K562 (cell line): Measurements from ENCODE around the gene VWA5B1. TPM values are rescaled to one million over a fixed set of nuclear protein-coding genes. Genes with fewer than 3 reads are reported as not detected.
A peak's percentile ranks its signal among the peaks of the same experiment; 100 is the strongest.

ENCODE experiments used
- ATAC-seq: fragments of 200-7000 bp; cut with Tn5 transposase; 3 replicates; pipeline ENCODE4 v1.9.1; 2020; ENCODE audit warnings: moderate library complexity
- BruUV-seq: library from RNA; stranded (reverse); fragments of 400-500 nt; replicated peaks from 2 replicates; lab custom pipeline; 2021; lab: Mats Ljungman, UMichigan
- CTCF ChIA-PET: fragments of 300-600 bp; formaldehyde crosslinking; extraction: SDS; loops from one replicate; lab custom pipeline; 2021; ENCODE audit warnings: low intra/inter-chr PET ratio; lab: Yijun Ruan, JAX
- POLR2A ChIA-PET: fragments of 300-600, 350-650 bp; sonication (Branson Sonifier 250); formaldehyde crosslinking; extraction: SDS; loops from one replicate; lab custom pipeline; 2021; ENCODE audit warnings: antibody characterized with exemption, inconsistent platforms; lab: Yijun Ruan, JAX
- DNase-seq, 4 experiments: peaks; one replicate each; pipeline versions ENCODE4 v3.0.0 to v3.0.0-alpha.2; 2011 to 2018; ENCODE audit warnings: low spot score in 3 of 4, mixed read lengths in 3 of 4; ENCODE audit errors: extremely low read depth in 1 of 4
- FAIRE-seq: peaks from 2 replicates; lab custom pipeline; 2011; peaks lifted over from hg19 to GRCh38; lab: Jason Lieb, UNC
- H2AFZ ChIP-seq: 2 replicates; pipeline ENCODE4 v1.6.0; 2011; ENCODE audit warnings: low read depth, low read length, control low read depth, inconsistent platforms
- H3K27ac ChIP-seq: fragments of 200-600 bp; 3 replicates; pipeline ENCODE4 v1.8.0; 2011; ENCODE audit warnings: low read depth, mild to moderate bottlenecking, control low read depth, inconsistent platforms, low read length, moderate library complexity, mixed read lengths; ENCODE audit errors: extremely low read depth
- H3K27me3 ChIP-seq, 2 experiments: fragments of 300-600 bp in 1 of 2; 2 replicates in 1 of 2; 3 replicates in 1 of 2; pipeline versions ENCODE4 v1.6.0 to v1.8.0; 2011; ENCODE audit warnings: inconsistent platforms in 2 of 2, low read length in 2 of 2, mild to moderate bottlenecking in 1 of 2, mixed read lengths in 1 of 2, moderate library complexity in 1 of 2; ENCODE audit not compliant: control insufficient read depth in 2 of 2, insufficient read depth in 2 of 2
- H3K36me3 ChIP-seq: fragments of 300-600 bp; 3 replicates; pipeline ENCODE4 v1.8.0; 2011; ENCODE audit warnings: mild to moderate bottlenecking, low read length, inconsistent platforms; ENCODE audit not compliant: control insufficient read depth, insufficient read depth
- H3K4me1 ChIP-seq, 2 experiments: fragments of 200-600 bp in 1 of 2; replicated peaks in 1 of 2; 2 replicates in 1 of 2; 3 replicates in 1 of 2; pipeline versions ENCODE4 v1.5.1 to v1.8.0; 2011; ENCODE audit warnings: inconsistent platforms in 2 of 2, low read length in 2 of 2, mild to moderate bottlenecking in 1 of 2, mixed read lengths in 1 of 2, moderate library complexity in 1 of 2; ENCODE audit not compliant: control insufficient read depth in 2 of 2, insufficient read depth in 2 of 2
- H3K4me2 ChIP-seq: 2 replicates; pipeline ENCODE4 v1.6.1; 2011; ENCODE audit warnings: low read length, control low read depth, inconsistent platforms, mixed read lengths; ENCODE audit not compliant: insufficient read depth
- H3K4me3 ChIP-seq: fragments of 200-600 bp; sonication (generic), shearing (Covaris generic); 2 replicates; pipeline ENCODE4 v1.5.1; 2016; ENCODE audit warnings: control low read depth, inconsistent platforms
- H3K79me2 ChIP-seq: fragments of 200-600 bp; 3 replicates; pipeline ENCODE4 v1.8.0; 2011; ENCODE audit warnings: low read length, inconsistent platforms; ENCODE audit not compliant: control insufficient read depth, insufficient read depth
- H3K9ac ChIP-seq, 2 experiments: 2 replicates each; pipeline versions ENCODE4 v1.6.0 to v1.6.1; 2011; ENCODE audit warnings: low read depth in 2 of 2, low read length in 2 of 2, control low read depth in 1 of 2, inconsistent platforms in 1 of 2, mild to moderate bottlenecking in 1 of 2, mixed read lengths in 1 of 2; ENCODE audit not compliant: insufficient read depth in 1 of 2
- H3K9me1 ChIP-seq: one replicate; pipeline ENCODE4 v1.6.0; 2011; ENCODE audit warnings: inconsistent platforms, mild to moderate bottlenecking, low read length, moderate library complexity; ENCODE audit not compliant: control insufficient read depth, insufficient read depth
- H3K9me3 ChIP-seq: replicated peaks from 2 replicates; pipeline ENCODE4 v1.5.1; 2011; ENCODE audit warnings: low read depth, low read length, inconsistent platforms; ENCODE audit not compliant: control insufficient read depth, insufficient read depth
- H4K20me1 ChIP-seq: replicated peaks from 2 replicates; pipeline ENCODE4 v1.6.1; 2011; ENCODE audit warnings: low read length, inconsistent platforms, mixed read lengths; ENCODE audit not compliant: control insufficient read depth, insufficient read depth
- ADNP ChIP-seq: fragments of 200-800 bp; sonication (Bioruptor generic); IDR thresholded peaks from 2 replicates; pipeline ENCODE4 v1.6.1; 2016; ENCODE audit warnings: missing genetic modification characterization, missing compliant biosample characterization
- AFF1 ChIP-seq, 2 experiments: fragments of 450-650 bp; IDR thresholded peaks; 2 replicates each; pipeline ENCODE4 v1.6.1; 2018; ENCODE audit warnings: mild to moderate bottlenecking in 2 of 2, low read depth in 1 of 2; ENCODE audit not compliant: partially characterized antibody in 2 of 2
- C11orf30 ChIP-seq: fragments of 450-650 bp; IDR thresholded peaks from 2 replicates; pipeline ENCODE4 v1.6.1; 2016; ENCODE audit warnings: low read depth, mild to moderate bottlenecking
- CBX8 ChIP-seq: fragments of 200-600 bp; sonication (generic); IDR thresholded peaks from 2 replicates; pipeline ENCODE4 v1.6.1; 2012; ENCODE audit warnings: borderline replicate concordance, mixed run types, low read depth, mild to moderate bottlenecking, moderate library complexity, mixed read lengths, low read length, control low read depth, inconsistent platforms; ENCODE audit not compliant: poor library complexity, severe bottlenecking; ENCODE audit errors: extremely low read depth
- ETV6 ChIP-seq, 3 experiments: fragments of 150-350 bp in 1 of 3; sonication (generic) in 1 of 3; formaldehyde crosslinking in 1 of 3; IDR thresholded peaks; 2 replicates each; pipeline versions ENCODE4 v1.6.1 to v1.8.0; 2014 to 2022; ENCODE audit warnings: borderline replicate concordance in 2 of 3, low read depth in 2 of 3, antibody characterized with exemption in 1 of 3, low read length in 1 of 3, mild to moderate bottlenecking in 1 of 3, missing genetic modification reagents in 1 of 3
- JUND ChIP-seq, 2 experiments: IDR thresholded peaks; 2 replicates in 1 of 2; 3 replicates in 1 of 2; pipeline ENCODE4 v1.6.1; 2011; ENCODE audit warnings: borderline replicate concordance in 2 of 2, low read depth in 2 of 2, low read length in 2 of 2, improper control_type of control experiment in 1 of 2, missing biosample characterization in 1 of 2, missing genetic modification characterization in 1 of 2, missing genetic modification reagents in 1 of 2
- KAT2B ChIP-seq: IDR thresholded peaks from one replicate; pipeline ENCODE4 v1.6.1; 2012; ENCODE audit warnings: low read depth, mild to moderate bottlenecking, control low read depth, inconsistent platforms, low read length, moderate library complexity
- LARP7 ChIP-seq: fragments of 450-650 bp; IDR thresholded peaks from 2 replicates; pipeline ENCODE4 v1.6.1; 2016
- MLLT1 ChIP-seq, 2 experiments: fragments of 450-650 bp; IDR thresholded peaks; 2 replicates each; pipeline ENCODE4 v1.6.1; 2016
- THRB ChIP-seq: fragments of 450-650 bp; formaldehyde crosslinking; conservative IDR thresholded peaks from 2 replicates; pipeline ENCODE4 v1.4.0; 2022; ENCODE audit warnings: mild to moderate bottlenecking, missing genetic modification characterization
- WGBS: fragments of 100-300 bp; shearing (Covaris generic); methylation state at CpG from one replicate; pipeline ENCODE4 v1.1.6; 2016; ENCODE audit warnings: low coverage, mixed read lengths; ENCODE audit not compliant: insufficient coverage; ENCODE audit errors: missing lambda C conversion rate; 5-methylcytosine and 5-hydroxymethylcytosine counted together
- in situ Hi-C: fragments of 300-500 bp; cut with MboI; formaldehyde crosslinking; loops from 4 replicates; pipeline ENCODE4 v1.15.0; 2018; ENCODE audit warnings: inconsistent platforms, mixed read lengths
- intact Hi-C: fragments of 100-400 bp; cut with micrococcal nuclease; formaldehyde crosslinking; loops from 2 replicates; pipeline ENCODE4 v1.14.2; 2022
- polyA plus RNA-seq, 8 experiments: library from polyadenylated mRNA; depleted of rRNA in 4 of 8; stranded (reverse) in 5 of 8; unstranded in 3 of 8; fragments of >200 nt; fragmentation: Nextera tagmentation in 2 of 8; fragmentation: Illumina TruSeq in 1 of 8; extraction: Ambion mirVana in 2 of 8; extraction: Trizol in 1 of 8; gene quantifications; 2 replicates each; pipeline versions ENCODE4 v1.2.1 to v1.2.3, GENCODE V29; 2011 to 2014; ENCODE audit warnings: inconsistent platforms in 1 of 8, missing spikeins in 1 of 8
- total RNA-seq, 7 experiments: library from RNA; depleted of rRNA in 6 of 7; stranded (reverse); fragments of >200 nt in 6 of 7; fragmentation: Illumina TruSeq in 2 of 7; extraction: Trizol in 2 of 7; gene quantifications; 2 replicates each; pipeline versions ENCODE4 v1.2.1 to v1.2.3, GENCODE V29; 2011 to 2021; ENCODE audit warnings: low replicate concordance in 1 of 7

The VWA5B1 gene
- total and polyA plus RNA-seq, 9 of the 15 experiments (the other 6 are each of a cell fraction or from before 2014, with no cell fraction given), result not detected

GRCh38 chr1:20255666-20256065 lies 35.0 kb upstream of the VWA5B1 start:
- CTCF ChIA-PET, result no interaction called here
- H3K4me2 ChIP-seq, result no peak overlapping the region
- DNase-seq (peak; percentile 26 to 52 (median 44)), FAIRE-seq (peak; percentile 62), ATAC-seq (peak; percentile 67)
- H3K9me3 ChIP-seq, result no peaks in the 10 kb centered on the region
- H3K9ac ChIP-seq, result no peak overlapping the region
- H3K4me3 ChIP-seq, result no peak overlapping the region
- H3K36me3 ChIP-seq, result no peaks in the 10 kb centered on the region
- in situ Hi-C loops, result no loop called here
- under 1% methylated on average over 7 of the region's 7 CpGs for WGBS
- no peak overlapping the region for H2AFZ ChIP-seq
- intact Hi-C loops, result no loop called here
- no peaks in the 10 kb centered on the region; a peak in 1 of 5 replicates for H3K4me1 ChIP-seq
- POLR2A ChIA-PET, result interaction anchor here (0.6 to 1.3 kb wide), 2 partner anchors 11 to 795 kb away, joined by 3 to 4 read pairs; no protein-coding TSS in a partner anchor
- no peaks in the 10 kb centered on the region for H3K79me2 ChIP-seq
- H3K27ac ChIP-seq, result no peak overlapping the region
- H3K27me3 ChIP-seq, result peaks cover 8 to 26% of the 10 kb centered on the region in 2 experiments; a peak in 4 of 5 replicates
- no peaks in the 10 kb centered on the region for H4K20me1 ChIP-seq
- no peaks in the 10 kb centered on the region for H3K9me1 ChIP-seq
- BruUV-seq, result no TSS peak
- no peak for TF ChIP-seq AFF1 (IDR thresholded peaks at IDR 0.05; ENCODE audit: low read depth in 1 of 2, partially characterized antibody in 2 of 2)
- TF ChIP-seq ETV6 (IDR thresholded peaks at IDR 0.05; ENCODE audit: borderline replicate concordance in 1 of 2, low read depth in 2 of 2, low read length in 1 of 2), result no peak
- no peak for TF ChIP-seq ETV6 (CRISPR knock-in tag; IDR thresholded peaks at IDR 0.05; ENCODE audit: borderline replicate concordance)
- TF ChIP-seq MLLT1 (IDR thresholded peaks at IDR 0.05), result no peak
- TF ChIP-seq JUND (IDR thresholded peaks at IDR 0.05; ENCODE audit: borderline replicate concordance, low read depth, low read length), result peak; percentile 95
- TF ChIP-seq JUND (tag; IDR thresholded peaks at IDR 0.05; ENCODE audit: borderline replicate concordance, low read depth, low read length), result peak; percentile 84; the same call in 2 of the 3 replicates
- no peak for TF ChIP-seq C11orf30
- TF ChIP-seq LARP7, result no peak
- no peak for TF ChIP-seq THRB (CRISPR knock-in tag)
- TF ChIP-seq KAT2B, result no peak
- no peak for TF ChIP-seq CBX8
- TF ChIP-seq ADNP (tag), result no peak
